HepG2 (cell line): ENCODE measurements around the gene KCNK17.

Experiments used
- ESRRA ChIP-seq: sonication (generic); formaldehyde crosslinking; IDR thresholded peaks from 2 replicates; pipeline ENCODE4 v1.5.1; 2020; ENCODE audit warnings: mild to moderate bottlenecking, low read depth, missing genetic modification reagents
- FOXC1 ChIP-seq: sonication (generic); formaldehyde crosslinking; IDR thresholded peaks from 2 replicates; pipeline ENCODE4 v1.8.0; 2022; ENCODE audit warnings: mild to moderate bottlenecking, missing genetic modification reagents, borderline replicate concordance
- GABPB1 ChIP-seq: IDR thresholded peaks from 2 replicates; pipeline ENCODE4 v1.6.1; 2016; ENCODE audit warnings: mild to moderate bottlenecking, missing genetic modification reagents, moderate library complexity, missing compliant biosample characterization
- GLI4 ChIP-seq: sonication (generic); formaldehyde crosslinking; IDR thresholded peaks from 2 replicates; pipeline ENCODE4 v1.5.1; 2020; ENCODE audit warnings: missing genetic modification reagents, mild to moderate bottlenecking, moderate library complexity, borderline replicate concordance
- TF ChIP-seq, protein P1 (sequence below), 2 experiments: sonication (generic) in 1 of 2; formaldehyde crosslinking in 1 of 2; IDR thresholded peaks; 2 replicates each; pipeline versions ENCODE4 v1.4.0 to v1.6.1; 2018 to 2020; ENCODE audit warnings: missing genetic modification reagents in 2 of 2, borderline replicate concordance in 1 of 2, low read depth in 1 of 2, mild to moderate bottlenecking in 1 of 2, missing biosample characterization in 1 of 2
- TF ChIP-seq, protein P2 (sequence below): sonication (generic); formaldehyde crosslinking; IDR thresholded peaks from 2 replicates; pipeline ENCODE4 v1.4.0; 2020; ENCODE audit warnings: mild to moderate bottlenecking, missing genetic modification reagents

DNA sequence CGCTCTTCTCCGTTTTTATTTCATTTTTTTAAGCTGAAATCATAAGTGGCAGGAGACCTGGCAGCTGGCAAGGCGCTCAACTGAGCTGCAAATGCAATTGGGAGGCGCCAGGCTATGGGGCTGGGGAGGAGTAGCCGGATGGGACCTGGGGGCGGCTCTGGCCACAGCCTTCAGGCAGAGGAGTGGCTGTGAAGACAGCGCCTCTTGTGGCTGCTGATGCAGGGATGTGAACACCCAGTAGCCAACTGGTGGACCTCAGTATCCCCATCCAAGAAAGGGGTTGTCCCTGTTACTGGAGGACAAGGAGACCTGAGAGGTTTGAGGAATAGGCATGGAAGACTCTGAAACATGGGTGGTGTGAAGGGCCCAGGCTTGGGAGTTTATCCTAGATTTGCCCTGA is 12.6 kb downstream of the KCNK17 start:
- TF ChIP-seq GLI4 (CRISPR knock-in tag) = no peak
- TF ChIP-seq, protein P1, sequence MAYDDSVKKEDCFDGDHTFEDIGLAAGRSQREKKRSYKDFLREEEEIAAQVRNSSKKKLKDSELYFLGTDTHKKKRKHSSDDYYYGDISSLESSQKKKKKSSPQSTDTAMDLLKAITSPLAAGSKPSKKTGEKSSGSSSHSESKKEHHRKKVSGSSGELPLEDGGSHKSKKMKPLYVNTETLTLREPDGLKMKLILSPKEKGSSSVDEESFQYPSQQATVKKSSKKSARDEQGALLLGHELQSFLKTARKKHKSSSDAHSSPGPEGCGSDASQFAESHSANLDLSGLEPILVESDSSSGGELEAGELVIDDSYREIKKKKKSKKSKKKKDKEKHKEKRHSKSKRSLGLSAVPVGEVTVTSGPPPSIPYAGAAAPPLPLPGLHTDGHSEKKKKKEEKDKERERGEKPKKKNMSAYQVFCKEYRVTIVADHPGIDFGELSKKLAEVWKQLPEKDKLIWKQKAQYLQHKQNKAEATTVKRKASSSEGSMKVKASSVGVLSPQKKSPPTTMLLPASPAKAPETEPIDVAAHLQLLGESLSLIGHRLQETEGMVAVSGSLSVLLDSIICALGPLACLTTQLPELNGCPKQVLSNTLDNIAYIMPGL (CRISPR knock-in tag; IDR thresholded peaks at IDR 0.05; ENCODE audit: borderline replicate concordance in 1 of 2, low read depth in 1 of 2) = no peak
- no peak for TF ChIP-seq FOXC1
- no peak for TF ChIP-seq GABPB1 (CRISPR knock-in tag)
- TF ChIP-seq, protein P2, sequence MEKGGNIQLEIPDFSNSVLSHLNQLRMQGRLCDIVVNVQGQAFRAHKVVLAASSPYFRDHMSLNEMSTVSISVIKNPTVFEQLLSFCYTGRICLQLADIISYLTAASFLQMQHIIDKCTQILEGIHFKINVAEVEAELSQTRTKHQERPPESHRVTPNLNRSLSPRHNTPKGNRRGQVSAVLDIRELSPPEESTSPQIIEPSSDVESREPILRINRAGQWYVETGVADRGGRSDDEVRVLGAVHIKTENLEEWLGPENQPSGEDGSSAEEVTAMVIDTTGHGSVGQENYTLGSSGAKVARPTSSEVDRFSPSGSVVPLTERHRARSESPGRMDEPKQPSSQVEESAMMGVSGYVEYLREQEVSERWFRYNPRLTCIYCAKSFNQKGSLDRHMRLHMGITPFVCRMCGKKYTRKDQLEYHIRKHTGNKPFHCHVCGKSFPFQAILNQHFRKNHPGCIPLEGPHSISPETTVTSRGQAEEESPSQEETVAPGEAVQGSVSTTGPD (CRISPR knock-in tag) = no peak
- no peak for TF ChIP-seq ESRRA (CRISPR knock-in tag)
